HG03097 (cell line): ENCODE measurements around the gene PTPRC.

Experiments
- ATAC-seq: cut with Tn5 transposase; IDR thresholded peaks from one replicate; pipeline ENCODE4 v1.9.1; 2021; ENCODE audit not compliant: unreplicated experiment, low FRiP score

PTPRC gene

DNA sequence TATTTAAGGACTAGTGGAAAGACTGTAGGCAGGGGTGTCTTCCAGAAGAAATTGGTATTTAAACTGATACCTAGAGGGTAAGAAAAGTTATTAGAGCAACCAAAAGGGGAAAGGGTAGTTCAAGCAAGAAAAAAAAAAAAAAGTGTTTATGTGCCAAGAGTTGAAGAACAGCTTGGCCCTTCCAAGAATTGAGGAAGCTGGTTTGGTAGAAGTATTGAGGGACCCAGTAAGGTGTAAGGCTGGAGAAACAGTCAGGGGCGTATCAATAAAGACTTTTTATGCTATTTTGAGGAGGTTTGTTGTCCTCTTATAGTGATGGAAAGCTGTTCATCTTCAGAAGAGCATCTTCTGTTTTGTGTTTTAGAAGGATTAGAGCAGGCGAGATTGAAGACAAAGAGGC, 108.3 kb downstream of the PTPRC start:
- no peak for ATAC-seq

DNA sequence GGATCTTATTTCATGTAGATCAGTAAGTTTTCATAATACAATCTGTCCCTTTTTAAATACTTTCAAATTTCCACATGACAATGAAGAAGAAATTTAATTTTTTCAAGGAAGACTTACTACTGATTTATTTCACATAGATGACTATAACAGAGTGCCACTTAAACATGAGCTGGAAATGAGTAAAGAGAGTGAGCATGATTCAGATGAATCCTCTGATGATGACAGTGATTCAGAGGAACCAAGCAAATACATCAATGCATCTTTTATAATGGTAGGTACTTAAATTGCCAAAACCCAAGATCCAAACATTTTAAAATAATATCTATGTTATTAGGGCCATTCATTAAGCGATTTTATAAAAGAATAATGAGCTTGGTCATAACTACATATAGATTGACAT, 110.4 kb downstream of the PTPRC start:
- ATAC-seq = no peak

DNA sequence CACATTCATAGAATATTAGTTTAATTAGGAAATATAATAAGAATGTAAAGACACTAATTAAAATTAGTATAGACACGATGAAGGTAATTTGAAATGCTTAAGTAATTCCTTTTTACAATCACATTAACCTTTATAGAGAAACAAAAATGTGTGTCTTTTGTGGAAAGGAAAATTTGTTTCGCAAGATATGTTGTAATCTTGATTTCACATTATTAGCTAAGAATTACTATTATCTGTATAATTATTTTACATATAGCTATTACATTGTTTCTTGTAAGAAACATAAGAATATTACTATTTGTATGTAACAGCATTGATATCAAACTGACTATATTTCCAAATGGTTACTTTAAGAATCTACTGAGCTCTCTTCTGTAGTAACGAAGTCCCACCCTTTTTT, 111.2 kb downstream of the PTPRC start:
- ATAC-seq = no peak

DNA sequence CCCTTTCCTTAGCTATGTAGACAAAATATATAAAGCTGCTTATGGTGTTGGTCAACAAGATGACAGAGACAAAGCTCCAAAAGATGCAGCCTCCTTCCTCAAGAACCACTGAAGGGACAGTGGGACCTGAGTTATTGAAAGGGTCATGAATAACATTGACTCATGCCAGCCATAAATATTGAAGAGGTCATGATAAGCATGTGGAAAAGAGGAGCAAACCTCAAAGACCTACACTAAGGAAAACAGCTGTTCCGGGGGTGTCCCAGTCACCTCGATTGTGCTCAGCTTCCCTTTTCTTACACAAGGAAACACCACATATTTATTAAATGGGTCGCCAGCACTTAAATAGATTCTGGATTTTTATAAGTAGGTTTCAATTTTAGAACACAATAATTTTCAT, 112.9 kb downstream of the PTPRC start:
- no peak for ATAC-seq

DNA sequence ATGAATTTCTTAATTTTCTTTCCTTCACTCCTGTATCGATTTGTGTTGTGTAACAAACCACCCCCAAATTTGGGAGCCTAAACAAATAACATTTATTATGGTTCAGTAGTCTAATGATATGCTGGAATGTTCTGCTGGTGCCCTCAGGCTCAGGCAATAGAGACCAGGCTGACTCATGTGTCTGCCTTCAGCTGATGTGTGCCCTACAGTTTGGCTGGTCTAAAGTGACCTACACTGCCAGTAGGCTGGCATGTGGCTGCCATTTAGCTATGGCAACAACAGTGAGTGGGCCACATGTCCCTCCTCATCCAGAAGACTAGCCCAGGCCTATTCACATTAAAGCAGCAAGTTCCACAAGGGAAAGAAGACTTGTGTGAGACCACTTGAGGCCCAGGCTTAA, 115.8 kb downstream of the PTPRC start:
- no peak for ATAC-seq

DNA sequence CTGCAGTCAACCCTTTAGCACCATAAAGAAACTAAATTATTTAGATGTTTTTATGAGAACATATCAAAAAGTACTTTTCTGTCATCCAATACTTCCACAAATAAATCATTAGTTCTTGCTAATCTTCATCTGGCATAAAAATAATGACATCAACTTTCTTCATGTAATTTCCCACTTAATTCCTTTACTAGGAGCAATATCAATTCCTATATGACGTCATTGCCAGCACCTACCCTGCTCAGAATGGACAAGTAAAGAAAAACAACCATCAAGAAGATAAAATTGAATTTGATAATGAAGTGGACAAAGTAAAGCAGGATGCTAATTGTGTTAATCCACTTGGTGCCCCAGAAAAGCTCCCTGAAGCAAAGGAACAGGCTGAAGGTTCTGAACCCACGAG, 116.9 kb downstream of the PTPRC start:
- ATAC-seq = no peak

DNA sequence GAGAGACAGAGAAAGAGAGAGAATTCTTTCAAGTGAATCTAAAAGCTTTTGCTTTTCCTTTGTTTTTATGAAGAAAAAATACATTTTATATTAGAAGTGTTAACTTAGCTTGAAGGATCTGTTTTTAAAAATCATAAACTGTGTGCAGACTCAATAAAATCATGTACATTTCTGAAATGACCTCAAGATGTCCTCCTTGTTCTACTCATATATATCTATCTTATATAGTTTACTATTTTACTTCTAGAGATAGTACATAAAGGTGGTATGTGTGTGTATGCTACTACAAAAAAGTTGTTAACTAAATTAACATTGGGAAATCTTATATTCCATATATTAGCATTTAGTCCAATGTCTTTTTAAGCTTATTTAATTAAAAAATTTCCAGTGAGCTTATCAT, 117.6 kb downstream of the PTPRC start:
- no peak for ATAC-seq

DNA sequence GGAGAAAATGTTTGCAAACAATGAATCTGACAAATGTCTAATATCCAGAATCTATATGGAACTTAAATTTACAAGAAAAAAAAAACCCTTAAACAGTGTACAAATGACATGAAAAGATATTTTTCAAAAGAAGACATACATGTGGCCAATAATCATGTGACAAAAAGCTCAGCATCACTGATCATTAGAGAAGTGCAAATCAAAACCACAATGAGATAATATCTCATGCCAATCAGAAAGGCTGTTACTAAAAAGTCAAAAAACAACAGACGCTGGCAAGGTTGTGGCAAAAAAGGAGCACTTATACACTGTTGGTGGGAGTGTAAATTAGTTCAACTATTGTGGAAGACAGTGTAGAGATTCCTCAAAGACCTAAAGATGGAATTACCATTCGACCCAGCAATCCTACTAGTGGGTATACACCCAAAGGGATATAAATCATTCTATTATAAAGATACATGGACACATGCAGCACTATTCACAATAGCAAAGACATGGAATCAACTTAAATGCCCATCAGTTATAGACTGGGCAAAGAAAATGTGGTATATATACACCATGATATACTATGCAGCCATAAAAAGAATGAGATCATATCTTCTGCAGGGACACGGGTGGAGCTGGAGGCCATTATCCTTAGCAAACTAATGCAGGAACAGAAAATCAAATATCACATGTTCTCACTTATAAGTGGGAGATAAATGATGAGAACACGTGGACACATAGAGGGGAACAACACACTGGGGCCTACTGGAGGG, 123.2 kb downstream of the PTPRC start:
- no peak for ATAC-seq

DNA sequence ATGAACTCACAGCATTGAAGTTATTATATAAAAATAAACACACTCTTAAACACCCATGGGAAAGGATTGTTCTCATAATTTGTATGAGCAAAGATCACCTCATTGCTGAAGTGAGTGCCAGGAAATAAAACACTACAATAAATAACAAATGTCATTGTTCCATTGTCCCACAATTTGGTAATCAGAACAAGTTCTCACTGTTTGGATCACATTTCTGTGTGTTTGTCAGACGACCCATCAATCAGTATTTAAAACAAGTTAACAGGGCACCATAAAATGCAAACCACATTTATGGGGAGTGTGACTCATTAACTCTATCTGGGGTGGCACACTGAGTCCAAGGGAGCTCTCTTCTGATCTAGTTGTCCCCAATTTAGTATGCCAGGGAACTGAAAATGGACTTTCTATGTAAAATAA, 124.5 kb downstream of the PTPRC start:
- no peak for ATAC-seq

DNA sequence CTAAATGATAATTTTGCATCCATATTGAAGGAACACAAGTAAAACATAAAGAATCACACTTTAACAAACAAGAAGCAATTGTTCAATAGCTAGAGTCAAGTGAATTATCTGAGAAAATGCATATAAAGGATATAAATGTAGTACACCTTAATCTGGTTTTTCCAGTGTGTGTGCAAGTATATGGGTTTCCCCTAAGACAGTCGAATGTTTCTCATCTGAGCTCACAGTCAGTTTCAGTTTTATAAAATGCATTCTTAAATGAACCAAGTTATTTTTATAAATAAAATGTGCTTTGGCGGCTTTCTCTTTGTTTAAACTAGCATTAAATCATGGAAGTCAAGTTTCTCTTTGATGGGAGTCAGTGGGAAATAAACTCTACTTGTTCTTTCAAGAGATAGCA, 125.9 kb downstream of the PTPRC start:
- no peak for ATAC-seq

DNA sequence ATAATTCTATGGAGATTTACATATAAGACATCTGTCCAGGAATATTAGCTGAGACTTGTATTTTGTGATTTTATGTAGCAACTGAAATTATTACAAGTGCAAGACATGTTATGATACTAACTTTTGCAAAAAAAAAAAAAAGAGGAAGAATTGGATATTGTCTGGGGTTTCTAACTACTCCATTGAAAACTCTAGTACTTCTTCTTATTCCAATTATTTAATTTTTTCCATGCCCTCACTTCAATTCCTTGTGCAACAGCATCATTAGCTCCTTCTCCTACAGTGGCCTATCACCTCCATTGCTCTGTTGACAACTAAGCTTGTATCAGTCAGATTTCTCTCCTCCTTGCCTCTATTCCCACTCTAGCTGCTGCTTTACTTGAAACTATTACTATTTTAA, 126.6 kb downstream of the PTPRC start:
- no peak for ATAC-seq

DNA sequence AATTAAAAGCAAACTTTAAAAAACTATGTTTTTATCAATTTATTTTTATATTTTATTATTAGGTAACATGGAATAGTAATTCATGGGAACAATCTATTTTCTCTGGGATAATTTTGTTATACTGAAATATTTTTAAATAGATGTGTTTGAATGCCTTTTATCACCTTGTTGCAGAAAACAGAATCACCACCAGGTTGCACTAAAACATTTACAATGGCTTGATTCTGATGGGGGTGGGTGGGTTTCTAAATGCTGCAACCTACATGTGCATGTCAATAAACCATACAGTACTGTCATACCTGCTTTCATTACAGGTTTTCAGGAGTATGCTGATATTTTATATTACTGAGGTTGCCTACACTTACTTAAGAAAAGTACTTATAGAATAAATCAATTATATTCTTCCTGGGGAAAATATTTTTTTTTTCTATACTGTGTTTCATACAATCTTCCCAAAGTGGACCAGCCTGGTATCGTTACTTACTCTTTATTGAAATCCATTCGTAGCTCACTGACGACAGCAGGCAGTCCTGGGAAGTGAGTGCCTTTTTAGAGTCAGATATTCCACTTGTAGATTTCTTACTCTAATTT, 132.8 kb downstream of the PTPRC start:
- ATAC-seq = no peak

DNA sequence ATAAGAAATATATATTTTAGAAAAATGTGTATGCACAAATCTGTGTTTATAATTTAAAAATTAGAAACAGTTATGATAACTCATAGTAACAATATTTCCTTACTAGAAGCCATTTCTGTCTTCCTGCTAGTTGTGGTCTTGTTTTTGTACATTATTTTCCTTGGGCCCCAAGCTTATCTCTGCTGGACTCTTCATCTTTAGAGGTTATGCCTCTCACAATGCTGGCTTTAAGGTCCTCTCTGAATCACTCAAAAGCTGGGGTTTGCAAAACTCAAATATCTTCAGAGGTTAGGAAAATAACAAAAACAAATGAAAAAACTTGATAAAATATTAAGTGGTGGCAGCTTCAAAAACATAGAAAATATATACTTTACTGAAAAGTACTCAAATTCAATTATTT, 133.8 kb downstream of the PTPRC start:
- no peak for ATAC-seq

DNA sequence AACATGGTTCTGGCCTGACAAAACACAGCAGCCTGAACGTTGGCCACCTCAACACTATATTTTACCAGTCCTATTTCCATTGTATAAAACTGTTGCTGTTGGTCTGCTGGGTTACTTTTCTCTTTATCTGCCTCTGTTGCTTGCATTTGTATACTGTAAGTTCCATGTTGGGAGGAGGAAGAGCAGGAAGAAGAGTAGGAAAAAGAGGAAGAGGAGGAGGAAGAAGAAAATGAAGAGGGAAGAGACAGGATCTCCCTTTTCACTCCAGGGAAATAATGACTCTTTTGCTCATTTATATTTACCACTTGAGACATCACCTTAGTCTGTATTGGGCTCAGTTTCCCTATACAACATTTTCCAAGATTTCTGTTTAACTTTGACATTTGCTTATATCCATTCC, 134.2 kb downstream of the PTPRC start:
- ATAC-seq = no peak

DNA sequence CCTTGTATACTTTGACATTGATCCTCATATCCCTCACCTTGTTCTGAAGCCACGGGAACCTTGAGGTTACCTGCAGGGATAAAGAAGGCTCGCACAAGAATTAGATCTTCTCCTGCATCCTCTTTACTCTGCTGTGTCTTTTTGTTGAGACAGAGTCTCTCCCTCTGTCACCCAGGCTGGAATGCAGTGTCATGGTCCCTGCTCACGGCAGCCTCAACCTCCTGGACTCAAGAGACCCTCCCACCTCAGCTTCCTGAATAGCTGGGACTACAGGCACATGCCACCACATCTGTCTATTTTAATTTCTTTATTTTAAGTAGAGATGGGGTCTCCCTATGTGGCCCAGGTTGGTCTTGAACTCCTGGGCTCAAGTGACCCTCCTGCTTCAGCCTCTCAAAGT, 134.7 kb downstream of the PTPRC start:
- ATAC-seq = no peak

DNA sequence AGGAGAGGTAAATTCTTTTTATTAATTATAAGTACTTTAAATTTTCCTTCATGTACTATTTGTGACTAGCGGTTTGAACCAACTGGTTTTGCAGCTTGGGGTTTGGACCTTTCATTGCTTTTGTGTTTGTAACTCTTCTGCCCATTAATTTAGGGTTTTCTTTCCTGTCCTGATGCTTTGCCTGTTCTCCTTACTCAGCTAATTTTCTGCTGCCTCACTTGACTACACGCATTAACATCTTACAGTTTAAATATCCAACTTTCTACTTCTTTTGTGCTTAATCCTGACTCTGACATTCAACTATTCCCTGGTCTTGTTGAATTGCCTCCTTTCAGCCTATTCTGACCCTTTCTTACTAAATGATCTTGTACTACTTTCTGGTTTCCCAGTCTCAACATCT, 135.6 kb downstream of the PTPRC start:
- ATAC-seq = no peak

DNA sequence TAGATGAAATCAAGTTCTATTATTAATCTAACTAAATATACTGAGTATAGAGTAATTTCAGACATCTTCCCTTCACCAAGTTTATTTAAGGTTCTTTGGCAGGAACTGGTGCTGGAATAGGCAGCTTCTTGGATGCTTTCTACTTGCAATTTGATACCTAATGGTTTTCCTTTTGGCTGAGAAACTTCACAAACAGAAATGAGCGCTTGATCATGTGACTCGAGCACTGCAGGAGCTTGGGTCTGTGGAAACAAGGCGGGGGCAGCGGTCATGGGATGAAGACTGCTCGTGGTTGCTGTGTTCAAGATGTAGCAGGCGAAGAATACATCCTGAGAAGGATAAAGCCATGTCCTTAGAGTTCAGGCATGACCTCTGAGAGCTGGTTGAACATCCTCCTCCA, 136.8 kb downstream of the PTPRC start:
- no peak for ATAC-seq

DNA sequence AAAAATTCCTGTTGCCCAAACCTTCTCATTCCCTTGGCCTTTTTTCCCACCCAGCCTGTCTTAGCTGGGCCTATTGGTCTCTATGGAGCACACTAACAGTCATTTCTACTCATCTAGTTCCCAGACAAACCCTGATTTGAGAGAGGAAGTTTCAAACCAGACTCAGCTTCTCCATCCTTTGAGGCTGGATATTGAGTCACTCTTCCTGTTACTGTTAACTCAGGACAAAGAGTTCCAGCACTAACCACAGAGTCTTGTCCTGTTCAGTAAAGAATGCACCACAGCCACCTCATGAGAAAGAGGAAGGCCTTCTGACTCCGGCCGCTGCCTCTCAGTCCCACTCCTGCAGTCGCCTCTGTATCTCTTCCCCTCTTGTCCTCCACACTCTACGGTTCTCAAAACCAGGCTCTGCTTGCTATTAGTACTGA, 137.8 kb downstream of the PTPRC start:
- ATAC-seq = peak; percentile 63

DNA sequence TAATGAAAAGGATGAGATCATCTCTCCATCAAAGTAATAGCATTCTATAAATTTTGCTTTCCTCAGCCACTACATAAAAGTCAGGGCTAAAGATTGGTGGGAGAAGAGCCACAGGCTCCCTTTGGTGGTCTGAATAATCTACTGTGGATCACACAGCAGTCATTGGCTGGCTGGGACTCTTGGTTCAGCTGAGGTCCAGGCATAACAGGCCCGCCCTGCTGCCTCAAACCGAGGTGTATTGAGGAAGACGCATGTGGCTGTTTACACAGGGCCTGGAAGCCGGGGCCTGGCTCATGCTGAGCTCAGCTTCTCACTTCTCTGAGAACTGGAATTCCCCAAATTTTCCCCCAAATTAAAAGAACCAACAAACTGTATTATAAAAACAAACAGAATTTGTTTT, 139.2 kb downstream of the PTPRC start:
- ATAC-seq = no peak

DNA sequence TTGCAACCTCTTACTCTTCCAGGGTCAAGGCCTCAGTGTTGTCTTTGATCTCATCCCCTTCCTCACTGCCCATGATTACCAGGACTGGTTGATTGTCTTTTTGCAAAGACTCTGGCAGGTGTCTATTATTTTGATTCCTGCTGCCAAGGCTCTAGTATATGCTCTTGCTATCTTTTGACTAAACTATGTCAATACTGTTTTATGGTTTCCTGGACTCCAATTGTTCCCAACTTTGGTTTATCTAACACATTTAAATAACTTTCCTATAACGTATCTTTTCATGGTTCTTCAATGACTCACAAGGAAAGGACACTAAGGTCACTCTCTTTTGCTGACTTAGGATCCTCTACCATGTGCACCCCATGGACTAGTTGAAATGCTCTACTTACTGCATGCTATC, 141.5 kb downstream of the PTPRC start:
- ATAC-seq = no peak

DNA sequence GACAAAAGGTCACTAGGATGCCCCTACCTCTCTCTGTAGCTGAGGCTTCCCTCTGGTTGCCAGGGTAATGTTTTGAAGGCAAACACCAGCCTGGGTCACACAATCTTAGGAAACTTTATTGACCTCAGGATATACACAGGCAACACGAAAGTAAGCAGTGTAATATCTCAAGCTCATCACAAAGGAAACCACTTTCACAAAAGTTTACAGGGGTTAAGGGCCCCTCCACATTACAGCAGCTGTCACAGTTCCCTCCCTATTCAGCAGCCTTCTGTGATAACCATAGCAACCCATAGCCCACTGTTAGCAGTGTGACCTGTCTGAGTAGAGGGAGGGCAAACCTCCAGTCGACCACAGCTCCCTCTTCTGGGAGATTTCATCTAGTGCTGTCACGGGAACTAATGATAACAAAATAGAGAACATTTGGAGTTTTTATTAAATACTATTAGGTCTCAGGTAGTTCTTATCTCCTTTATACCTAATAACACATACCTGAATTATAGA, 149.8 kb downstream of the PTPRC start:
- no peak for ATAC-seq

DNA sequence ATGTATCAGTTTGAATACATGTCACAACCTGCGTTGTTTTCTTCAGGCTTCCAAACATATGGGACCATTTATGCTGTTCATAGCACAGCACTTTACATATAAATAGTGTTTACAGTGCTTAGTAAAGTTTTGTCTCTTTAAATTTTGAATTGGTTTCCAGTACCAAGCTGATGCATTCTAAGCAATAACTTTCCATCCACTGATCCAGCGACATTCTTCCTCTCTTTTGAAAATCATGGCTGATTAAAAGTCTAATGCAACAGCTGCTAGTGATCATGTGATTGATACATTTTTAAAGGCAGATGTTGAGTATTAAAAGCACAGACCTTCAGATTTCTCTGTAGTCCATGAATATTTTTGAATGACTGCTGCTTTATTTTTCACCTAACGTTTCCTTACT, 154.9 kb downstream of the PTPRC start:
- ATAC-seq = no peak
